HG02870 (cell line): ENCODE results near the gene CDC42BPG.

Experiments
- ATAC-seq: cut with Tn5 transposase; IDR thresholded peaks from one replicate; pipeline ENCODE4 v1.9.1; 2021; ENCODE audit warnings: mild to moderate bottlenecking, moderate library complexity; ENCODE audit not compliant: unreplicated experiment

CDC42BPG gene

DNA sequence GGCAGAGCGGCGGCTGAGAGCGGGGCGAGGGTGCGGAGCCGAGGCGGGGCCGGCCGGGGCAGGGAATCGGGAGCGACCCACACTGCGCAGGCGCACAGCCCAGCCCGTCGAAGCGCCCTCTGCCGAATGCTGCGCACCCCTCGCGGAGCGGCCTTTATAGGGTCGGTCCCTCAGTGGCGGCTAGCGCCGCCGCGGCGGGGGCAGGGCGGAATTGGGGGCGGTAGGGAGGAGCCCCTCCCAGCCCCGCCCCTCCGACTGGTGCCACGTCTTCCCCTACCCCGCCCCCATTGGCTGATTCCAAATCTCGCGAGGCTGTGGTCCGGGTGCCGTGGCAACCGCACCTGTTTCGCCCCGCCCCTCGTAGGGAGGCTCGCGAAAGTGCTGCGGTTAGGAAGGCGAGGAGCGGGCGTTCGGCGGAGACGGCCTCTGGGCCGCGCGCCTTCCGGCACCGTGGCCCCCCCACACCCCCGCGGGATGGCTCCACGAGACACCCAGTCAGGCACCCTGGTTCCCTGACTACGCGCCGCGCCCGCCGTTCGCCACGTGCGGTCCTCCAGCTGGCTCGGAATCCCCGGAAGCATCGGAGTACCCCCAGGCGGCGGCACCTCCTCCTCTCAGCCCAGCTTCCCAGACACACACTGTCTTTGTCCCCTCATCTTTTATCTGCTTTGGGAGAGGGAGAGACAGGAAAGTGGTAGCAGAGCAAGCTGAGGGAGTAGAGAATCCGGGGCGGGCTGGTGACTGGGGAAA, 34.2 kb upstream of the CDC42BPG start, which contains the start of gene EHD1:
TSS of gene EHD1 (minus strand) at position 128 of the 750 bp plus-strand sequence. CDS start 157 bp downstream, outside the sequence.
- peak; percentile 52 for ATAC-seq

- ATAC-seq, result no peak
Measured at GRCh38 chr11:64878223-64878493, 33.7 kb upstream of the CDC42BPG start.

GRCh38 chr11:64877390-64878222, 33.2 kb upstream of the CDC42BPG start:
- ATAC-seq, result peak; percentile 1

DNA sequence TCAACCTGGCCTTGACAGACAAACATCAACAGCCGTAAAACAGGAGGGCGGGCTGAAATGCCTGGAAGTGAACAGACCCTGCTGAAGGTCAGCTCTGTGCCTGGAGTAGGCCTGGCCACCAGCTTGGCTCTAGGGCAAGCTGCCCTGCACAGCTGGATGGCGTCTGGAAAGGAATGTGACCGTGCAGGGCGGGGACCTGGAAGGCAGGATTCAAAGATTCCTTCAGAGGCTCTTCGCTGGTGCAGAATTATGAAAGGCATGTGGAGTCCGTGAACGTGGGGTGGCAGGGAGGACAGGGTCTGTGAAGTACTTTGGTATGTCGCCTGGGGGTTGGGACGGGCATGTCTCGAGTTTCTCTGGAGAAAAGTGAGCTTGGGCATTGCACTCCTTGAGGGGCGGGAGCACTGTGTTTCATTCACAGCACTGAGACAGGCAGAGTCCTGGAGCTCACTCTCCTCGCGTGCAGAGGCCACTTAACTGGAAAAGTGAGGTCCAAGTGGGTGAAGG, 32.4 kb upstream of the CDC42BPG start:
- no peak for ATAC-seq

DNA sequence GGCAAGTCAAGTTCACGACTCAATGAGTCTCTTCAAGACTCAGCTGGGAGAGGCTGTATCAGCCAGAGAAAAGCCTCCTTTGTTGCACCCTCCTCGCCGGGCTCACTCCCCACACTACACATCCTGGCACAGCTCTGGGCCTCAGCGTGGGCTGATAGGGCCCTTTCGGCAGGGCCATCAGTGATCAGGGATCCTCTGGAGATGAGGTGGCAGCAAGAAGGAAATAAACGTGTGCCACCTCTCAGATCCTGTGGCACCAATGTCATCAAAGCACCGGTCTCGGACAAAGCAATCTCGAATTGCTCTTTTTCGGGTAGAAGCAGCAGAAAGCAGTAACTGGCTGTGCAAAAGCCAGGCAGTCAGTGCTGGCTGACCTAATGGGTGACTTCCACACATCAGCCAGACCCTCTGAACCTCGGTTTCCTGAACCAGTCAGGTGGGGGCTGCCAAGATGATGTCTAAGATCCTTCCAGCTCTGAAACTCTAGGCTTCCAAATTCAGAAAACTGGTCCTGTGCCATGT, 31.8 kb upstream of the CDC42BPG start:
- no peak for ATAC-seq

GRCh38 chr11:64875369-64876228, 31.1 kb upstream of the CDC42BPG start:
- no peak for ATAC-seq

- ATAC-seq, result no peak
Measured at GRCh38 chr11:64874308-64875240, 30.1 kb upstream of the CDC42BPG start.

- no peak for ATAC-seq
Measured at GRCh38 chr11:64872790-64873488, 28.5 kb upstream of the CDC42BPG start.

GRCh38 chr11:64871492-64871891, 27.0 kb upstream of the CDC42BPG start:
- no peak for ATAC-seq

GRCh38 chr11:64870893-64871466, 26.5 kb upstream of the CDC42BPG start:
- no peak for ATAC-seq

DNA sequence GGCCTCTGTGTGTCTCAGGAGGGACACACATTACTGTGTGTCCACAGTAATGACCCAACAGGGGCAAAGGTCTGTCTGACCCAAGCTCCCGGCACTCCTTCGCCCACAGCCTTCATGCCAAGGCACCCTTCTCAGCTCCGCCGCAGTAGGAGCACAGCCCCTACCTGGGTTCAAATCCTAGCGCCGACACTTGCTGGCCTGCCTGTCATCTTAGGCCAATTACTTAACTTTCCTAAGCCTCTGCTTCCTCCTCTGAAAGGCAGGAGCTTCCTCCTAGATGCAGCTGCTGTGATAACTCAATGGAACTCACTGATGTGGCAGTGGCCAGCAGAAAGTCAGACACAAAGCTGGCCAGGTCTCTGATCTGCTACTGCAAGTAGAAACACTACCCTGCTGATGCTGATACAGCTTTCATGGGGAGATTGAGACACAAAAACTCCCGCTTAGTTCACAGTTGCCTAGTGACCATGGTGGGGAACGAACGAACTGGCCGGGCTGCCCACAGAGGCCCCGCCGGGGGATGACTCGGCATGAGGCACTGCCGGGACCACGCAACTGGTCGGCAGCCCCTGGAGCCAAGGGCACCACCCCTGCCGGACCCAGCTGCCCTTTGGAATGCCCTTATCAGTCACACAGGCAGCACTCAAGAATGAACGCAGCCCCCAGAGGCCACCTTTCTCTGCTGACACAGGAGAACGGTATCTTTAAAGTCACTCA, 25.9 kb upstream of the CDC42BPG start:
- no peak for ATAC-seq

- no peak for ATAC-seq
Measured at GRCh38 chr11:64869571-64870175, 25.2 kb upstream of the CDC42BPG start.

DNA sequence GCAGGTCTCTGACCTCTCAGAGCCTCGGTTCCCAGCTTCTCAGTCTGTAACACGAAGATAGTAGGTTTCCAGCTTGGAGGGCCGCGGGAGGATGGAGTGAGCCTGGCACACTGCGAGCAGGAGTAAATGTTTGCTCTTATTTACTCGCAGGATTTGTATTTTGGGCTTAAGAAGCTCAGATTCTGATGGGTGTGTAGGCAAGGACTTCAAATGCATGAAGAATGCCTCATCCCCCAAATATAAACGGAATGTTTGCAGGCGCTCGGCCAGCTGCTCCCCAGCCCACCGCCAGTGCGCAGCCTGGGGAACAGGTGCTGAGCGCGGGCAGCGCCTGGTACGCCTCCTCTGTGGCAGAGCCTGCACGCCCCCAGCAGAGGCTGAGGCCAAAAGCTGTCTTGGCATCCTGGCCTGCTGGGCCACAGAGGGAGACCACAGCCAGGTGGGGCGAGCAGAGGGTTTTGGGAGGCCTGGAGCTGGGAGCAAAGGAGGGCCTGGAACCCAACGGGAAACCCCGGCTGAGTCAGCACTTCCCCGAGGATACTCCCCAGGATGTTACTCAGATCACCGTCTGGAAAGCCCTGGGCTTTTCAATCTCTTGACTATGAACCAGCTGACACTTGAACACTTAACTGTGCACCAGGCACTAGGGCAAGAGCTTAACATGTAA, 24.6 kb upstream of the CDC42BPG start:
- ATAC-seq, result no peak

DNA sequence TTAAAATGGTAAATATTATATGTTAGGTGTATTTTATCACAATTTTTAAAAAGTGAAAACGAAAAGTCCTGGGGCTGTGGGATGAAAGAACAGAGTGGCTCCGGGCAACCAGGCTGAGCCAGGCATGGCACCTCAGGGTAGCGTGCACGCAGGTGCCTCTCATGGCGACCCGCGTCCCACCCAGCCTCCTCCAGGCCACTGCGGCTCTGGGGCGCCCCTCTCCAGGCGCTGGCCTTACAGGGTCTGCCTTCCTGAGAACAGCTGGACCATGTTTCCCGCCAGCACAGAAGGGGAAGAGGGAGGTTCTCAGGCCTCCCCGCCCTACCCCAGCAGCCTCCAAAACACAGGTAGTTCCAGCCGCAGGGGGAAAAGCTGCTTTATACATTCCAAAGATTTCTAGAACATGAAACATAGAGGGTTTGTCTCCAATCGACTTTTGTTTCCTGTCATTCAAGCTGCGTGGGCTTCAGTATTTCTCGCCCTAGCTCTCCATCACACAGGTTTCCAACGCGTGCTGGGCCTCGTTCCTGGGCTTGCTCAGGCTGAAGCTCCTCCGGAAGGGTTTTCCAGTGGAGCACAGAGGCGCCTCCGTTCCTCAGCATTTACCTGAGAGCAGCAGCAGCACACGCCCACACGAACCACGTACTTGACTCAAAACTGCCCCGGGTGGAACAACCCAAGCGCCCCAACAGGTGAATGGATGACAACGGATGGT, 23.5 kb upstream of the CDC42BPG start:
- no peak for ATAC-seq

- ATAC-seq, result no peak
Measured at GRCh38 chr11:64866173-64866491, 21.7 kb upstream of the CDC42BPG start.

- ATAC-seq, result no peak
Measured at GRCh38 chr11:64865286-64866172, 21.1 kb upstream of the CDC42BPG start.
